SKM-1 treated with dmso at 0.1 percent for 144 hours (cell line): ENCODE results near the gene KRTAP2-1.
"Not testable (repeated sequence)": the region's sequence is repeated elsewhere in the genome, so short reads cannot be mapped to it uniquely, and the experiment has no call there.

Experiments used
- DNase-seq: peaks from one replicate; lab custom pipeline; 2025; ENCODE audit not compliant: unreplicated experiment; lab: John Stamatoyannopoulos, UW

The KRTAP2-1 gene

DNA sequence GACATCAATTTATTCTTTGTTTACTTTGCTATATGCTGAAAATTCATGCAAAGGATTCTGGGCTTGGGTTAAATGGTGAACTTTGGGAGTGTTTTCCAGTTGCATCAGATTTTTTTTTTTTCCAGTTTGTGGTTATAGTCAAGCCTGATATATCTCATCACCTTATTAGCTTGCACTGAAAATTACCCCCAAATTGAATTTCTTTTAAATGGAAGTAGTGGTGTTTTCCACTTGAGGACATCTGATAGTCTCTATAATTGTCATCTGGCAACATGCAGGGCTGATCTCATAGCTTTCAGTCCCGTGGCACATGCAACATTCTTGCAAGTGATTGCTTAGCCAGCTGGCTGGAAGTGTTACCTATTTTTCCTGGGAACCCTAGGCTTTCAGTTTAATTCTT lies 33.5 kb downstream of the KRTAP2-1 start:
- no peak for DNase-seq

DNA sequence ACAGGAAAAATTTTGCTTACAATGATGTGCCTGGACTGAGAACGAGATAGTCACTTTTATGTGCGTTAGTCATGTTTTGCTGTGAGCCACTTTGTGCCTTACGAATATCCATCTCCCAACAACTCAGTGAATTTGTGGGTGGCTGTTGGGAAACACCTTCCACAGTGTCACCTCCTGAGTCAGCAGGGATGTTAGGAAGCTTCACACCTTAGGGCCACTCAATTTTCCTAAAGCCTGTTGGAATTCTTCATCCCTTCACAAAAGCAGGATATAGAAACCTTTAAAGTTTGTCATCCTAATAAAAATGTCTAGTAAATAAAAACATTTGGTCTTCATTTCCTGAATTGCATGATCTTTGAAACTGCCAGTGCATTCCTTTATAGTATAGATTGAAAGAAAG lies 33.9 kb downstream of the KRTAP2-1 start:
- no peak for DNase-seq

DNA sequence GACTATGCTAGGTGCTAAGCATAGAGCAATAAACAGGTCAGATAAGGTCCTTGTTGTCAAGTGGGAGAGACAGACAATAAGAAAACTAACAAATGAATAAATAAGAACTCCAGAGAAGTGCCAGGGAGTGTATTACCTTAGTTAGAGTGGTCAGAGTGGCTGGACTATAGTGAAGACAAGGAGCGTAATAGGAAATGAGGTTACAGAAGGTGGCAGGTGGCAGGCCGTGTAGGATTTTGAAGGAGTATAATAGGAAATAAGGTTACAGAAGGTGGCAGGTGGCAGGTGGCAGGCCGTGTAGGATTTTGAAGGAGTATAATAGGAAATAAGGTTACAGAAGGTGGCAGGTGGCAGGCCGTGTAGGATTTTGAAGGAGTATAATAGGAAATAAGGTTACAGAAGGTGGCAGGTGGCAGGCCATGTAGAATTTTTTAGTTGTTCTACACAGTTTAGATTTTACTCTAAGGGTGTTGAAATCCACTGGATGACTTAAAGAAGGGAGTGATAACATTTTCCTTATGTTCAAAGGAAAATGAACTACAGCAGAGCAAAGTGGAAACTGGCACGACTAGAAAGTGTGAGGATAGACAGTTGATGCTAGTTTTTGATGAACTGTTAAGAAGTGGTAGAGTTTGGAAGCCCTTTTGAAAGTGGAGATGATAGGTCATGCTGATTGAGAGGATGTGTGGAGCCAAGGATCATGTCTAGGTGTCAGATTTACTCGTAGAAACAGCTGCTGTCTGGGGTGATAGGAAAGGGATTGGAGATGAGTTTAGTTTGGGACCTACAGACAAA lies 34.6 kb downstream of the KRTAP2-1 start:
- DNase-seq, result no peak

DNA sequence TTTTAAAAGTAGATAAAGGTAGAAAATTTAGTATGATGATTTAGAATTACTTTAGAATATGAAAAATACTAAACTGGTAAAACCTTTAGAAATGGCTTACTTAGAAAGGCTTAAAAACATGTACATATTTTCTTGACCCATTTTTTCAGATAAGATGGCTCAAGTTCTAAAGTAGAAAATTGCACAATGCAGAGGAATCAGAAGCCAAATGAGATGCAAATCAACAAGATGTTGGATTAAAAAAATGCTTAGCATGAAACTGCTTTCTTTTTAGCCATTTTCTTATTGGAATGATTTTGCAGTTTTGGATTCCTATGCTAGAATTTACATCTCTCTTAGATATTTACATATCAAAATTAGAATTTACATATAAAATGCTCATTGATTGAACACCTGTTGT lies 36.7 kb downstream of the KRTAP2-1 start:
- DNase-seq, result no peak

DNA sequence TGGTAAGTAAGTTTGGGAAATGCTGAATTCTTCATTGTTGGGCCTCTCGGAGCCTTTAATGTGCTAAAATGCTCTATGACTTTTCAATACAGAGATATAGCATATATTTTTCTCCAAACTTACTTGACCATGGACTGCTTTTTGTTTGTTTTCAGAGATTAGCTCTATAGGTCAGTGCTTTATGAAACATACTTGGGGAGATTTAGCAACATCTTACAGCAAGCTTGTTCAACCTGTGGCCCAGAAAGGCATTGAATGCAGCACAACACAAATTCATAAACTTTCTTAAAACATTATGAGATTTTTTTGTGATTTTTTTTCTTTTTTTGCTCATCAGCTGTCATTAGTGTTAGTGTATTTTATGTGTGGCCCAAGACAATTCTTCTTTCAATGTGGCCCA lies 37.2 kb downstream of the KRTAP2-1 start:
- DNase-seq, result no peak

DNA sequence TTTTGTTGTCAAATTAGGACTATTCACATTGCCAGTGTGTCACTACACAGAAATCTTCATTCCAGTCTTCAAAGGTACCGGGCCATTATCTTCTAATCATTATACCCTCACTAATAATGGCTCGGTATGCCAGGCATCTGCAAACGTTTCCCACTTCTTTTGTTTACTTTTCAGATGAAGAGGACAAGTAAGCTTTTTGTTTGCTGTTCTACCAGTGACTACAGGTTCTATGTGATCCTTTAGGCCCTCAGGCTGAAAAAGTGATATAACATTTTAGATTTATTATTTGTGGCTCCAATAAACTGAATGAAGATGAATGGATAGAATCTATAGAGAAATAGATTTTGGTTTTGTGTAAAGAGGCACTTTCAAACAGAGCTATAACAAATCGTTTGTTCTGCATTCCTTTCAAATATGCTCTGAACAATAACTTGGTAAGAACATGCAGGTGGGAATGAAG lies 37.8 kb downstream of the KRTAP2-1 start:
- no peak for DNase-seq

DNA sequence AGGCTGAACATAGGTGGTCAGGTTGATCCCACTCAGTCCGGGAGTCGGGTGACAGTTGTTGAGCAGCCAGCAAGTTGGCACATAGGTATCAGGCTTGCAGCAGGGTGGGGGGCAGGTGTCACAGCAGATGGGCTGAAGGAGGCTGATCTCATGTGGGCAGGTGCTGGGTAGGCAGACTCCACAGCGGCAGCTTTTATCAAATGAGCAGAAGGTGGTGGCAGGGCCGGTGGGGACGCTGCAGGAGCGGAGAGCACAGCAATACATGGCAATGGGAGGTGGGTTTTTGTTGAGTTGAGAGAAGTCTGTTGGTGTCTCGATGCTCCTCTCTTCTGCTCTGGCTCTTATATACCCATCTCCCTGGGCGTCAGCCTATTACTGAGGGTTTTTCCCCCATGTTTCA lies 38.3 kb downstream of the KRTAP2-1 start, which contains the start of gene KRTAP3-1:
Gene KRTAP3-1 (minus strand): TSS at position 318 of the 400 bp plus-strand sequence. CDS start 54 bp downstream, at position 264.
- DNase-seq, result no peak

DNA sequence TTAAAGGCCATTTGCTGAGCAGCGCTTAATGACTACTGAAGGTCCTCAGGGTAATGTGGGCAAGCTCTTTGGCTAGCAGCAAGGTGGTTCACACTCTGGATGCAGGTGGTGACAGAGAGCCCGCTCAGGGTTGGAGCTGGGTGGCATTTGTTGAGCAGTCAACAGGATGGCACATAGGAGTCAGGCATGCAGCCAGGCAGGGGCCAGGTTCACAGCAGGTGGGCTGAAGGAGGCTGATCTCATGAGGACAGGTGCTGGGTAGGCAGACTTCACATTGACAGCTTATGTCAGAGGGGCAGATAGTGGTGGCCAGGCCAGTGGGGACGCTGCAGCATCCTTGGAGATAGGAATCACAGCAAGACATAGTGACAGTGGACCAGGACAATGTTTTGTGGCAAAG lies 42.7 kb downstream of the KRTAP2-1 start:
- no peak for DNase-seq

DNA sequence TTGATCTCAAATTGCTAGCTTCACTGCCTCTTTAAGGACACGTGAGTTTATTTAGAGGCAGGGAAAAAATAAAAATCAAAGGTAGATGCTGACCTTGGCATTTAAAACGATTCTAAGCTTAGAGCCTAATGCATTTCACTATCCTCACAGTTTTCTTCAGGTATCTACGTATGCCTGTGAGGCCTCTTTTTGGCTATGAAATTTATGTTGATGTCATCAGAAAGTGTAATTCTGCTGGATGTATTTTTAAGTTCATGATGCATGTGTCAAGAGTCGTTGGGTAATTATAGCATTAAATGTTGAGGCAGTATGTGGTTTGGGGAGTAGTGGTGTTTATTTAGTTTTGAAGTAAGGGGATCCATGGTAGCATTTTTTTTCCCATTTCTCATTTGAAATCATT lies 43.2 kb downstream of the KRTAP2-1 start:
- DNase-seq, result no peak

DNA sequence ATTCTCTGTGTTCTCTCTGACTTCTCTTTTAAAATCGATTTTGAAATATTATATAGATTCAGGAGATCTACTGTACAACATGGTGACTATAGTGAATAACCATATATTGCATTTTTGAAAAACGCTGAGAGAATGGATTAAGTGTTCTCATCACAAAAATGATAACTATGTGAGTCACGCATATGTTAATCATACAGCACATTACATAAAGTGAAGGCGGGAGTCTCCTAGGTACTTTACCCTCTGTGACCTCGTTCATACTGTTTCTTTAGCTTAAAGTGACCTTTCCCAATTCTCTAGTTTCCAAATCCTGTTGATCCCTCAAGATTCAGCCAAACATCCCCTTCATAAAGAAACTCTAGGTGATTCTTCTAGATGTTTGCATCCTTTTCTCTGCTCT lies 44.3 kb downstream of the KRTAP2-1 start:
- no peak for DNase-seq

DNA sequence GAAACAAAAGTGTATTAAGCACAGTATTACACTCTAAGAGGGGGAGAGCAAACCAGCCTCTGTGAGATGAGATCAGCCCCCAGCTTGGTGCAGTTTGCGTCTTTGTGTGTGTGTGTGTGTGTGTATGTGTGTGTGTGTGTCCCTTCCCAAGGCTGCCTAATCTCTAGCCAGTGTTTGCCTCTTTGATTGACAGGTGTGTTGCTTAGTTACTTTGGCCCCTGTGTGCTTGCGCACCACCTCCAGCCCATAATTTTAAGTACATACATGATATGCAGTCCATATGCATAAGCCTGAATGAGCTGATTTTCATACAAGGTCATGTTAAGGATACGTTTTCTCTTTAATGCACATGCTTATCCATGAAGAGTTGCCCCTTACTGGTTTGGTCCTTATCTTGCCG lies 45.3 kb downstream of the KRTAP2-1 start:
- no peak for DNase-seq

DNA sequence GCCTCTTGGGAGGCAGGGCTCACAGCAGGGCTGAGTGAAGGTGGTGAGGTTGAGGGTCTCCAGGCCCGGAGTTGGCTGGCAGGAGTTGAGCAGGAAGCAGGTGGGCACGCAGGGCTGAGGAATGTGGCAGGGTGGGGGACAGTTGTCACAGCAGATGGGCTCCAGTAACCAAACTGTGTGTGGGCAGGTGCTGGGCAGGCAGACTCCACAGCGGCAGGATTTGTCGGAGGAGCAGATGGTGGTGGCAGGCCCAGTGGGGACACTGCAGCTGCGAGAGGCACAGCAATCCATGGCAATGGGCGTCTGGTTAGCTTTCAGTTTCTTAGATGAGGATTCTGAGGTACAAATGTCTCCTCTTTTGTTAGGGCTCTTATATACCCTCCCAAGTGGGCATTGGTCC lies 47.6 kb downstream of the KRTAP2-1 start, which contains the start of gene KRTAP3-2:
Gene KRTAP3-2 (minus strand): TSS at position 344 of the 400 bp plus-strand sequence. CDS start 53 bp downstream, at position 291.
- not testable (repeated sequence) for DNase-seq

DNA sequence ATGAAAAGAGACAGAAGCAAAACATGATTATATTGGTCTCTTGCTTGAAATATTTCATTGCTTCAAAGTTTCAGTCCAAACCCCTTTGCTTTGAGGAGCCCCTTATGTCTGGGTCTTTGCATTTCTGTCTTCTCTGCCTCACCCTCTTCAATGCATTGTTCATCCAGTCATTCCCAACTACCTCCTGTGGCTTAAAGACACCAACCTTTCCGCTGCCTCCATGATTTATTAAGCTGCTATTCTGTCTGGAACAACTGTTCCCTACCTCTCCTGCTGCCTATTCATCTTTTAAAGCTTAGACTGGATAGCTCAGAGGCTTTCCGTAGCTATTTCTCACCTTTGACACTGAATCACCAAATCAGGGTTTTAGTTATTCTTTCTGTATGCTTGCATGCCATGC lies 49.8 kb downstream of the KRTAP2-1 start:
- no peak for DNase-seq

DNA sequence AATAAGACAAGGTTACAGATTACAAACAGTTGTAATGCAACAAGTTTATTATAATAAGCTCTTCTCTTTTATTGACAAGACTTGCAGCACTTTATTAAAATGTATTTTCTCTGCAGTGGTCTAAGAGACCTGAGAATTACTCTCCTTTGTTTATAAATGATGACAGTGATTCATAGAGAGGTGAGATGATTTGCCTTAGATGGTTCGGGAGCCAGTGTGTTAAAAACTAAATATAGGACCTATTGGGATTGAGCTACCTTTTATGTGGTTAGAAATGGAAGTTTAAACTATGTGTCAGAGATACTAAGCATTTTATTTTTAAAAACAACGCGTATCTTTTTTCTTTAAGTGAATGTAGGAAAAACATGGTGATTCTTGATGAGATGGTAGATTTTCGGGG lies 50.3 kb downstream of the KRTAP2-1 start:
- no peak for DNase-seq
